Upper lobe of left lung (tissue), 4 donors: ENCODE results near the gene GALNT10.

ENCODE experiments used
- CTCF ChIP-seq, 6 experiments: fragments of 450-650 bp in 4 of 6; fragments of 200-600 bp in 2 of 6; sonication (generic) in 2 of 6; IDR thresholded peaks; one replicate each; pipeline ENCODE4 v1.5.1; 2016 to 2019; ENCODE audit warnings: antibody characterized with exemption in 6 of 6
- POLR2A ChIP-seq, 4 donors: fragments of 450-650 bp; IDR thresholded peaks; one replicate each; pipeline ENCODE4 v1.5.1; 2016 to 2017; ENCODE audit warnings: antibody characterized with exemption in 4 of 4, mild to moderate bottlenecking in 2 of 4

DNA sequence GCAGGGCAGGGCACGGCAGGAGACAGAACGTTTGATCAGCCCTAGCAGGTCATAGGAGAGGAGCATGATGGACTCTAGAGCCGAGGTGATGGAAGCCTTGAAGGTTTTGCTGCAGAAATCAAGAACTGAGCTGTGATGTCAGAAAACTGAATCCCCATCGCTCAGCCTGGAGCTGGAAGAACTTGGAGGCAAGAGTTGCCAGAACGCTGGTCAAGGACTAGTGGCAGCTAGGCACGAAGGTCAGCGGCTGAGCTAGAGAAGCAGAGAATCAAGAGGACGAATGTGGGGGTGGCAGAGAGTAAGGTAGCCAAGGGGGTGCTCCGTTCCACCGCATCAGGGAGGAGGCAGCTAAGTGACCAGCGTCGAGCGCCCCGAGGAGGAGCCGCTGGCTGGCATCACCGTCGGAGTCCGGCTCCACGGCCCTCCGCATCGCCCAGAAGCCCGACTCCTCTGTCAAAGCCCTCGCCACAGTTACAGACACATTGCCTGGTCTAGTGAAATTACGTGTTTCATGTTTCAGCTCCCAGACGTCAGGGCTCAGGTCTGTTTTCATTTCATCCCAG, 1.2 kb upstream of the GALNT10 start:
- no peak for TF ChIP-seq CTCF (IDR thresholded peaks at IDR 0.05)
- no peak for TF ChIP-seq POLR2A (IDR thresholded peaks at IDR 0.05)
